Mesodermal cell (in vitro differentiated cells): ENCODE data around the gene DHTKD1.
"Not testable (repeated sequence)": the region's sequence is repeated elsewhere in the genome, so short reads cannot be mapped to it uniquely, and the experiment has no call there.

Experiments
- H3K27ac ChIP-seq: 2 replicates; pipeline ENCODE4 v1.7.0; 2013; ENCODE audit warnings: mild to moderate bottlenecking, low read depth, low read length, moderate library complexity; ENCODE audit not compliant: severe bottlenecking
- H3K36me3 ChIP-seq: 2 replicates; pipeline ENCODE4 v1.7.1; 2013; ENCODE audit warnings: mild to moderate bottlenecking, low read length, moderate library complexity; ENCODE audit not compliant: control insufficient read depth, insufficient read depth
- H3K4me1 ChIP-seq: one replicate; pipeline ENCODE4 v1.7.1; 2013; ENCODE audit warnings: mild to moderate bottlenecking, low read length; ENCODE audit not compliant: insufficient read depth, control insufficient read depth, poor library complexity, severe bottlenecking
- H3K4me3 ChIP-seq: 2 replicates; pipeline ENCODE4 v1.7.0; 2013; ENCODE audit warnings: low read length, control low read depth, mild to moderate bottlenecking; ENCODE audit not compliant: insufficient read depth, poor library complexity, severe bottlenecking; ENCODE audit errors: extremely low read depth
- H3K9me3 ChIP-seq: 2 replicates; pipeline ENCODE4 v1.7.1; 2013; ENCODE audit warnings: mild to moderate bottlenecking, low read length, moderate library complexity; ENCODE audit not compliant: control insufficient read depth
- WGBS, 2 experiments: methylation state at CpG; one replicate each; pipeline ENCODE4 v1.1.5; 2013; ENCODE audit warnings: missing lambda C conversion rate in 2 of 2; ENCODE audit not compliant: insufficient coverage in 2 of 2; 5-methylcytosine and 5-hydroxymethylcytosine counted together

Gene DHTKD1

GRCh38 chr10:12067336-12067735 is 1.4 kb upstream of the DHTKD1 start:
- no peaks in the 10 kb centered on the region for H3K36me3 ChIP-seq
- H3K4me1 ChIP-seq, result no peaks in the 10 kb centered on the region
- no peaks in the 10 kb centered on the region for H3K9me3 ChIP-seq
- H3K4me3 ChIP-seq, result no peak overlapping the region
- no peak overlapping the region for H3K27ac ChIP-seq
- 100% methylated on average over 1 of the region's 2 CpGs; no CpG with 5 or more reads in 1 of the 2 experiments for WGBS, 2 experiments

GRCh38 chr10:12071441-12071840 is 2.7 kb downstream of the DHTKD1 start:
- not testable (repeated sequence) for H3K27ac ChIP-seq, H3K9me3 ChIP-seq, H3K4me3 ChIP-seq, H3K4me1 ChIP-seq, H3K36me3 ChIP-seq
- 92 to 94% methylated on average over 8 to 10 of the region's 15 CpGs for WGBS, 2 experiments

GRCh38 chr10:12073526-12073925 is 4.8 kb downstream of the DHTKD1 start:
- WGBS, 2 experiments, result 100% methylated on average over 3 to 4 of the region's 4 CpGs
- no peaks in the 10 kb centered on the region for H3K9me3 ChIP-seq
- no peak overlapping the region for H3K4me3 ChIP-seq
- no peaks in the 10 kb centered on the region for H3K4me1 ChIP-seq
- H3K27ac ChIP-seq, result no peak overlapping the region
- H3K36me3 ChIP-seq, result peaks cover 8% of the 10 kb centered on the region

GRCh38 chr10:12077580-12078180 is 8.9 kb downstream of the DHTKD1 start:
- Histone ChIP-seq H3K4me3 (no peak overlapping the region), H3K9me3 (no peaks in the 10 kb centered on the region), H3K36me3 (peaks cover 23% of the 10 kb centered on the region), H3K4me1 (no peaks in the 10 kb centered on the region), H3K27ac (no peak overlapping the region)
- WGBS, 2 experiments, result 78 to 84% methylated on average over 8 to 9 of the region's 9 CpGs

GRCh38 chr10:12081470-12081869 is 12.7 kb downstream of the DHTKD1 start:
- H3K36me3 ChIP-seq, result peaks cover 43% of the 10 kb centered on the region
- no peak overlapping the region for H3K4me3 ChIP-seq
- no peaks in the 10 kb centered on the region for H3K4me1 ChIP-seq
- no peak overlapping the region for H3K27ac ChIP-seq
- WGBS, 2 experiments, result 92 to 95% methylated on average over 7 to 8 of the region's 8 CpGs
- no peaks in the 10 kb centered on the region for H3K9me3 ChIP-seq

GRCh38 chr10:12081879-12082557 is 13.3 kb downstream of the DHTKD1 start:
- Histone ChIP-seq H3K36me3 (peaks cover 48% of the 10 kb centered on the region), H3K4me1 (no peaks in the 10 kb centered on the region), H3K27ac (no peak overlapping the region), H3K9me3 (no peaks in the 10 kb centered on the region), H3K4me3 (no peak overlapping the region)
- WGBS, 2 experiments, result 87% methylated on average over 3 of the region's 6 CpGs; no CpG with 5 or more reads in 1 of the 2 experiments

- no peaks in the 10 kb centered on the region for H3K4me1 ChIP-seq
- peak overlapping the region; percentile 8 for H3K27ac ChIP-seq
- no peaks in the 10 kb centered on the region for H3K9me3 ChIP-seq
- WGBS, 2 experiments, result 96 to 98% methylated on average over 14 of the region's 14 CpGs
- H3K36me3 ChIP-seq, result peaks cover 80% of the 10 kb centered on the region
- no peak overlapping the region for H3K4me3 ChIP-seq
These were observed 20.2 kb downstream of the DHTKD1 start for GRCh38 chr10:12088919-12089318.

GRCh38 chr10:12091421-12091820 is 22.7 kb downstream of the DHTKD1 start:
- H3K4me1 ChIP-seq, result no peaks in the 10 kb centered on the region
- no peak overlapping the region for H3K4me3 ChIP-seq
- peaks cover 86% of the 10 kb centered on the region for H3K36me3 ChIP-seq
- 100% methylated on average over 1 of the region's 4 CpGs; no CpG with 5 or more reads in 1 of the 2 experiments for WGBS, 2 experiments
- no peaks in the 10 kb centered on the region for H3K9me3 ChIP-seq
- no peak overlapping the region for H3K27ac ChIP-seq

- H3K27ac ChIP-seq, H3K4me1 ChIP-seq, H3K4me3 ChIP-seq, H3K9me3 ChIP-seq: not testable (repeated sequence)
- peaks cover 75% of the 10 kb centered on the region for H3K36me3 ChIP-seq
- WGBS, 2 experiments, result 92 to 100% methylated on average over 1 to 4 of the region's 9 CpGs
These were observed 28.6 kb downstream of the DHTKD1 start for GRCh38 chr10:12097361-12097760.

- Histone ChIP-seq H3K36me3 (peaks cover 75% of the 10 kb centered on the region), H3K4me3 (no peak overlapping the region), H3K27ac (no peak overlapping the region), H3K4me1 (no peaks in the 10 kb centered on the region), H3K9me3 (no peaks in the 10 kb centered on the region)
- 94 to 100% methylated on average over 3 of the region's 5 CpGs for WGBS, 2 experiments
These were observed 29.0 kb downstream of the DHTKD1 start for GRCh38 chr10:12097791-12098190.

- Histone ChIP-seq H3K4me1 (no peaks in the 10 kb centered on the region), H3K9me3 (no peaks in the 10 kb centered on the region), H3K36me3 (peaks cover 73% of the 10 kb centered on the region), H3K27ac (no peak overlapping the region), H3K4me3 (no peak overlapping the region)
- WGBS, 2 experiments, result 96 to 100% methylated on average over 2 of the region's 4 CpGs
These were observed 30.2 kb downstream of the DHTKD1 start for GRCh38 chr10:12098966-12099365.
